GM12872 (cell line): ENCODE data around the gene NCKAP5.

ENCODE experiments used
- TF ChIP-seq, protein P1 (sequence below): IDR thresholded peaks from 3 replicates; pipeline ENCODE4 v1.5.1; 2011; ENCODE audit warnings: low read depth, mild to moderate bottlenecking, low read length, moderate library complexity; ENCODE audit not compliant: insufficient read depth

The NCKAP5 gene

DNA sequence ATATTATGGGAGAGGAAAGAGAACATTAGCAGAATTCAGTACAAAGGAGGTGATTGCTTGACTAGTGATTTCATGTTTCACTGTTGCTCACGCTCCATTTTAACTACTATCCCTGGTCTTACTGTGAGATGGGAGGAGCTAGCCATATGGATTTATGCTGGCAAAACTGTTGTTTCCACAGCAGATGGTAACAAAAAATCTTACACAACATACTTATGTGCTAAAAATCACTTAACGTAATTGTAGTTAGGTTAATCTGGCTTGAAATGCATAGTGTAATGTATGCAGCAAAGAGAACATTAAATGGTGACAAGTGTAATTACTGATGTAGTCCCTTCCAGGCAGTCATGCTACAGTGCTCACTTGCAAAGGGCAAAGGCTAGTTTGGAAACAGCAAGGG, 742.7 kb downstream of the NCKAP5 start:
- TF ChIP-seq, protein P1, sequence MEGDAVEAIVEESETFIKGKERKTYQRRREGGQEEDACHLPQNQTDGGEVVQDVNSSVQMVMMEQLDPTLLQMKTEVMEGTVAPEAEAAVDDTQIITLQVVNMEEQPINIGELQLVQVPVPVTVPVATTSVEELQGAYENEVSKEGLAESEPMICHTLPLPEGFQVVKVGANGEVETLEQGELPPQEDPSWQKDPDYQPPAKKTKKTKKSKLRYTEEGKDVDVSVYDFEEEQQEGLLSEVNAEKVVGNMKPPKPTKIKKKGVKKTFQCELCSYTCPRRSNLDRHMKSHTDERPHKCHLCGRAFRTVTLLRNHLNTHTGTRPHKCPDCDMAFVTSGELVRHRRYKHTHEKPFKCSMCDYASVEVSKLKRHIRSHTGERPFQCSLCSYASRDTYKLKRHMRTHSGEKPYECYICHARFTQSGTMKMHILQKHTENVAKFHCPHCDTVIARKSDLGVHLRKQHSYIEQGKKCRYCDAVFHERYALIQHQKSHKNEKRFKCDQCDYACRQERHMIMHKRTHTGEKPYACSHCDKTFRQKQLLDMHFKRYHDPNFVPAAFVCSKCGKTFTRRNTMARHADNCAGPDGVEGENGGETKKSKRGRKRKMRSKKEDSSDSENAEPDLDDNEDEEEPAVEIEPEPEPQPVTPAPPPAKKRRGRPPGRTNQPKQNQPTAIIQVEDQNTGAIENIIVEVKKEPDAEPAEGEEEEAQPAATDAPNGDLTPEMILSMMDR: no peak

DNA sequence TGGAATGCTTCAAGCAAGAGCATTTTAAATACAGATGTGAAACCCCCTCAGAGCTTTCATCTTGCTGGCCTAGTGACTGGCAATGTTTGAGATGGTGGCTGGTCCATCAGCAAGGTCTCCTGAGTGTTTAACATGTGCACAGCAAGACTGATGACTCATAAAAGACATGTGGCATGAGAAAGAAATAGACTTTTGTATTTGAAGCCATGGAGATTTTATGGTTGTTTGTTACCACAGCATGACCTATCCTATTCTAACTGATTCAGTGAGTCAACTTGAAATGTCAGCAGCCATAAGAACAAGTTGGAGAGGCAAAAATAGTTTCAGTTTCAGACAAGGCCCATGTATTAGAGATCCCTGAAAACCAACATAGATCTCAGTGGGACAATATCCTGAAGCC, 743.5 kb downstream of the NCKAP5 start:
- TF ChIP-seq, protein P1: no peak

DNA sequence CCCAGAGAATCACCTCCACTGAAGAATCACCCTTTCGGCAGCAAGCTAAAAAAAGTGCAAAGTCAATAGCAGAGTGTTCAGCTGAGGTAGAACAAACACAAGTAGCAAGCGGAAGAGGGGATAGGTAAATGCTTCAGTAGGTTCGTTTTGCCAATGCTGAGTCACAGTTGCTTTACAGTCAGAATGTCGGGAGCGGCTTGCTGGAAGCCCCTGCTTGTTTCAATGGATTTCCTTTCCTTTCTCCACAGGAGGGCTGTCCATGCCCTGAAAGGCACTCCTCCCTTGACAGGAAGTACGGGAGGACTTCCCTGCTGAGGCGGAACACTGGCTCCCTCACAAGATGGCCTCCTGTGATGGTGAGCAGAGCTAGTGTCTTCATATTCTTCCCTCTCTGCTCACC, 752.0 kb downstream of the NCKAP5 start:
- TF ChIP-seq, protein P1: no peak

DNA sequence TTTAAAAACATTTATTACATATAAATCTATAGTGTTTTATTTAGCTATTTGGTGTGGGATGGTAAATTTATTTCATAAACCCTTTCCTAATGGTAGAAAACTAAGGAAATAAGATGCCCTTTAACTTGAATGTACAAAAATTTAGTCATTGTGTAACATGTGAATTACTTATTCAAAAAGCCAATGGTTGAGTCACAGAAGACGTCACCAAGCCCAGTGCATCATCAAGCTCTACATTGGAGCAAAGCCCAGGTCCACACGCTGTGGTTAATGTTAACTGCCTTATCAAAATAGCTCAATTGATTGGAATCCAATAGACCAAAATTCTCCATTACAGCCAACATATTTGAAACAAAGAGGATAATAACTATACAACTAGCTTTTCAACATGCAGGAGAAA, 752.7 kb downstream of the NCKAP5 start:
- TF ChIP-seq, protein P1: no peak

DNA sequence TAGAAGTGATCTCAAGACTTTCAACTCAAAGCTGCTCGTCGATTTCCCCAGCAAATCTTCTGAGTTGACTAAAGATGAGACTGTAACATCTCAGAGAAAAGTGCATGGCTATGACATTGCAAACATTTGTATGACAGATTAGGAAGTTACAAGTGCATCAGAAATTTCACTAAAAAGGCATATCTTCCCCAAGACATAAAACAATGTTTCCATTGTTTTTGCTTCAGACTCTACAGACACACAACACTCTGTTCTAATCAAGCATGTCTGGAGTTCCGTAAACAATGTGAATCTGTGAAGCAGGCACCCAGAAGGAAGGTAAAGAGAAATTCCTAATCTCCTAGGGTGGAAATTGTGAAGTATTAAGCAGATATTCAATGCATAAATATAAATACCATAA, 753.6 kb downstream of the NCKAP5 start:
- TF ChIP-seq, protein P1: no peak

DNA sequence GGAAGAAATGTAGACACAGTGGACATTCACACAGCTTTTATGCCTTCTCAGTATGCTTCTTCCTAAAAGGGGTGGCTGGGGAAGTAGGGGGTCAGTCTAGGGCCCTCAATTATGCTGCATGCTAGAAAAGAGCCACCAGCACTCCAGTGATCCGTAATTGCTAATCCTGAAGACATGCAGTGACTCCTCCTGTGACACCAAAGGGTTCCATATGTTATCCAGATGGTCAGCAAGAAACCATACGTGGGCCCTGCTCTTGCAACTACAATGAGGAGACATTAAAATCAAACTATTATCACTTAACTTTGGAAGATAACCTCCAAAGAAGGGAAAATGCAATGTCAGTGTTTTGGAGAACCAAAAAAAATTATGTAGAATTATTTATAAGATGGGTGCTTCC, 754.8 kb downstream of the NCKAP5 start:
- TF ChIP-seq, protein P1: no peak

DNA sequence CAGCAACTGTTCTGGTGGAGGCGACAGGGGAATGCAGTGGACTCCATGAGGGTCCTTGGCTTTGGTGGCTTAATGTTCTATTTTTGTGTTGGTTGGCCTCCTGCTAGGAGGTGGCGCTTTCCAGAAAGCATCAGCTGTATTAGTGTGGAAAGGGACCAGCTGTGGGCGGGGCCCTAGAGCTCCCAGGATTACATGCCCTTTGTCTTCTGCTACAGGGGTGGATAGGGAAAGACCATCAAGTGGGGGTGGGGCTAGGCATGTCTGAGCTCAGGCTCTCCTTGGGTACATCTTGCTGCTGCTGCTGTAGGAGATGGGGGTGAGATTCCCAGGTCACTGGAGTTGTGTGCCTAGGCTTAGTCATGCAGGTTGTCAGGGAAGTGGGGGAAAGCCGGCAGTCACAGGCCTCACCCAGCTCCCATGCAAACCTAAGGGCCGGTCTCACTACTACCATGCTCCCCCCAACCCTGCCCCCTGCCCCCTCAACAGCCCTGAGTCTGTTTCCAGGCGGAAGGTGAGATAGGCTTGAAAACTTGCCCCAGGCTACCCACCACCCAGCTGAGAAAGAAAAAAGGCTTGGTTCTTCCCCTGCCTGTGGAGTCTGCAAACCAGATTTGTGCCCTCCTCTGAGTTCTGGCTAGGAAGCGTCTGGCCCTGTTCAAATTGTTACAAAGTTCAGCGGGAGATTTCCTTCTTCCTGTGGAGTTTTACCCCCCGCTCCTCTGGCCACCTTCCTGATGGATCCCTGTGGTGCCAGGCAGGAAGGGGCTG, 756.9 kb downstream of the NCKAP5 start:
- TF ChIP-seq, protein P1: no peak
